A549 (cell line): Measurements from ENCODE around the gene PMPCA. TPM values are rescaled to one million over a fixed set of nuclear protein-coding genes. Genes with fewer than 3 reads are reported as not detected.
A peak's percentile ranks its signal among the peaks of the same experiment; 100 is the strongest.

Experiments
- ATAC-seq, 2 experiments: fragments of 200-7000 bp in 1 of 2; fragments of >200 bp in 1 of 2; cut with Nextera tagmentation in 1 of 2; cut with Tn5 transposase in 1 of 2; 3 replicates each; pipeline versions ENCODE4 v1.8.0 to v1.9.1; 2018 to 2020; ENCODE audit warnings: mild to moderate bottlenecking in 1 of 2, moderate library complexity in 1 of 2
- CTCF ChIA-PET: fragments of 300-600 bp; sonication (Branson Sonifier 250); formaldehyde crosslinking; extraction: SDS; loops from one replicate; lab custom pipeline; 2021; ENCODE audit warnings: antibody characterized with exemption, inconsistent platforms; lab: Yijun Ruan, JAX
- POLR2A ChIA-PET: fragments of 350-600 bp; formaldehyde crosslinking; extraction: SDS; loops from one replicate; lab custom pipeline; 2021; ENCODE audit warnings: antibody characterized with exemption, inconsistent platforms; lab: Yijun Ruan, JAX
- DNase-seq, 2 experiments: peaks; one replicate each; pipeline versions ENCODE4 v3.0.0 to v3.0.0-alpha.2; 2011 to 2016; ENCODE audit warnings: low read depth in 1 of 2, low spot score in 1 of 2
- FAIRE-seq: peaks from 2 replicates; lab custom pipeline; 2011; peaks lifted over from hg19 to GRCh38; lab: Jason Lieb, UNC
- H3K27ac ChIP-seq, 2 experiments: fragments of >200 bp; sonication (Bioruptor Twin); formaldehyde crosslinking; 3 replicates each; pipeline ENCODE4 v1.5.1; 2016 to 2017
- H3K4me1 ChIP-seq: fragments of >200 bp; sonication (Bioruptor Twin); formaldehyde crosslinking; 3 replicates; pipeline ENCODE4 v1.6.1; 2016
- H3K4me2 ChIP-seq: fragments of >200 bp; sonication (Bioruptor Twin); formaldehyde crosslinking; 3 replicates; pipeline ENCODE4 v1.6.1; 2016
- H3K4me3 ChIP-seq: fragments of >200 bp; sonication (Bioruptor Twin); formaldehyde crosslinking; 3 replicates; pipeline ENCODE4 v1.5.1; 2016
- H3K9me3 ChIP-seq: fragments of >200 bp; sonication (Bioruptor Twin); formaldehyde crosslinking; 3 replicates; pipeline ENCODE4 v1.6.1; 2016
- CBX2 ChIP-seq: fragments of 200-600 bp; sonication (generic); IDR thresholded peaks from 2 replicates; pipeline ENCODE4 v1.6.1; 2016; ENCODE audit warnings: low read depth, mild to moderate bottlenecking, borderline replicate concordance
- CBX8 ChIP-seq: fragments of 200-600 bp; sonication (generic); IDR thresholded peaks from 2 replicates; pipeline ENCODE4 v1.6.1; 2016
- CEBPB ChIP-seq, 2 experiments: fragments of >200 bp in 1 of 2; sonication (Bioruptor Twin) in 1 of 2; formaldehyde crosslinking in 1 of 2; IDR thresholded peaks; 2 replicates each; pipeline ENCODE4 v1.6.1; 2012 to 2016
- CHD2 ChIP-seq: fragments of 150-350 bp; IDR thresholded peaks from 2 replicates; pipeline ENCODE4 v1.6.1; 2014; ENCODE audit warnings: low read length; ENCODE audit not compliant: partially characterized antibody
- EHF ChIP-seq: fragments of 250-450 bp; sonication (Bioruptor Pico); IDR thresholded peaks from 2 replicates; pipeline ENCODE4 v1.5.0; 2020; ENCODE audit warnings: mild to moderate bottlenecking
- ESRRA ChIP-seq: fragments of 150-350 bp; IDR thresholded peaks from 2 replicates; pipeline ENCODE4 v1.6.1; 2014; ENCODE audit warnings: mild to moderate bottlenecking, low read length, borderline replicate concordance
- FOSB ChIP-seq: fragments of 250-450 bp; sonication (Bioruptor Pico); IDR thresholded peaks from 2 replicates; pipeline ENCODE4 v1.5.0; 2020; ENCODE audit warnings: mild to moderate bottlenecking, moderate library complexity
- FOSL2 ChIP-seq, 2 experiments: fragments of 450-650 bp in 1 of 2; fragments of >200 bp in 1 of 2; sonication (Bioruptor Twin) in 1 of 2; formaldehyde crosslinking; IDR thresholded peaks; 2 replicates each; pipeline versions ENCODE4 v1.5.0 to v1.6.1; 2016 to 2020; ENCODE audit warnings: mild to moderate bottlenecking in 1 of 2, moderate library complexity in 1 of 2
- HOXB5 ChIP-seq: fragments of 250-450 bp; sonication (Bioruptor Pico); IDR thresholded peaks from 2 replicates; pipeline ENCODE4 v1.5.0; 2020; ENCODE audit warnings: mild to moderate bottlenecking, moderate library complexity
- JUN ChIP-seq, 2 experiments: fragments of >200 bp; sonication (Bioruptor Twin); formaldehyde crosslinking; IDR thresholded peaks; 2 replicates in 1 of 2; 3 replicates in 1 of 2; pipeline ENCODE4 v1.6.1; 2016 to 2017
- KDM1A ChIP-seq: fragments of 200-600 bp; sonication (generic); IDR thresholded peaks from 2 replicates; pipeline ENCODE4 v1.6.1; 2016; ENCODE audit warnings: low read depth, mild to moderate bottlenecking
- KDM5A ChIP-seq: fragments of 200-600 bp; sonication (generic); IDR thresholded peaks from 2 replicates; pipeline ENCODE4 v1.6.1; 2016; ENCODE audit warnings: antibody characterized with exemption, mild to moderate bottlenecking
- MYC ChIP-seq: IDR thresholded peaks from 2 replicates; pipeline ENCODE4 v1.6.1; 2012; ENCODE audit warnings: mild to moderate bottlenecking, inconsistent platforms, low read length, improper control_type of control experiment, borderline replicate concordance
- PHF8 ChIP-seq: fragments of 200-600 bp; sonication (generic); IDR thresholded peaks from 2 replicates; pipeline ENCODE4 v1.6.1; 2016; ENCODE audit warnings: low read depth, mild to moderate bottlenecking, antibody characterized with exemption, moderate library complexity, borderline replicate concordance
- POLR2A ChIP-seq: IDR thresholded peaks from 2 replicates; pipeline ENCODE4 v1.6.1; 2012; ENCODE audit warnings: mild to moderate bottlenecking, low read length
- RARB ChIP-seq: fragments of 250-450 bp; sonication (Bioruptor Pico); IDR thresholded peaks from 2 replicates; pipeline ENCODE4 v1.8.0; 2021; ENCODE audit warnings: mild to moderate bottlenecking, moderate library complexity
- RCOR1 ChIP-seq: fragments of 150-350 bp; IDR thresholded peaks from 2 replicates; pipeline ENCODE4 v1.6.1; 2014; ENCODE audit warnings: antibody characterized with exemption, low read length, low read depth
- SREBF2 ChIP-seq: fragments of 450-650 bp; IDR thresholded peaks from 2 replicates; pipeline ENCODE4 v1.6.1; 2014; ENCODE audit warnings: mild to moderate bottlenecking, moderate library complexity
- TFCP2L1 ChIP-seq: fragments of 250-450 bp; sonication (Bioruptor Pico); IDR thresholded peaks from 2 replicates; pipeline ENCODE4 v1.5.0; 2021; ENCODE audit warnings: mild to moderate bottlenecking
- ZC3H11A ChIP-seq: fragments of 450-650 bp; IDR thresholded peaks from 2 replicates; pipeline ENCODE4 v1.6.1; 2014; ENCODE audit warnings: antibody characterized with exemption, mild to moderate bottlenecking
- ZFP36 ChIP-seq: fragments of 450-650 bp; IDR thresholded peaks from 2 replicates; pipeline ENCODE4 v1.6.1; 2014; ENCODE audit warnings: borderline replicate concordance; ENCODE audit not compliant: partially characterized antibody
- WGBS: methylation state at CpG from one replicate; pipeline ENCODE4 v1.1.6; 2017; ENCODE audit errors: missing lambda C conversion rate; 5-methylcytosine and 5-hydroxymethylcytosine counted together
- polyA minus RNA-seq: library from RNA; depleted of rRNA, polyadenylated mRNA; stranded (reverse); fragments of >200 nt; gene quantifications from 2 replicates; pipeline ENCODE4 v1.2.3, GENCODE V29; 2011; rRNA and poly(A)+ RNA removed
- polyA plus RNA-seq, 4 experiments: library from polyadenylated mRNA; depleted of rRNA in 3 of 4; stranded (reverse); fragments of >200 nt; fragmentation: RNase III in 1 of 4; extraction: RNeasy Plus Mini Kit Qiagen cat#74134 plus additional on column Dnase treatment in 1 of 4; gene quantifications; 2 replicates in 3 of 4; 3 replicates in 1 of 4; pipeline ENCODE4 v1.2.3, GENCODE V29; 2011 to 2017
- TF ChIP-seq, protein P1 (sequence below): fragments of >200 bp; sonication (Bioruptor Twin); formaldehyde crosslinking; IDR thresholded peaks from 3 replicates; pipeline ENCODE4 v1.5.1; 2016
- TF ChIP-seq, protein P2 (sequence below): IDR thresholded peaks from 2 replicates; pipeline ENCODE4 v1.6.1; 2012
- TF ChIP-seq, protein P3 (sequence below): IDR thresholded peaks from 2 replicates; pipeline ENCODE4 v1.6.1; 2012; ENCODE audit warnings: low read depth, borderline replicate concordance
- TF ChIP-seq, protein P4 (sequence below): fragments of 250-450 bp; sonication (Bioruptor Pico); IDR thresholded peaks from 2 replicates; pipeline ENCODE4 v1.5.0; 2020; ENCODE audit warnings: low read depth, mild to moderate bottlenecking, moderate library complexity
- TF ChIP-seq, protein P5 (sequence below): fragments of >200 bp; sonication (Bioruptor Twin); formaldehyde crosslinking; IDR thresholded peaks from 3 replicates; pipeline ENCODE4 v1.6.1; 2016

The PMPCA gene, protein sequence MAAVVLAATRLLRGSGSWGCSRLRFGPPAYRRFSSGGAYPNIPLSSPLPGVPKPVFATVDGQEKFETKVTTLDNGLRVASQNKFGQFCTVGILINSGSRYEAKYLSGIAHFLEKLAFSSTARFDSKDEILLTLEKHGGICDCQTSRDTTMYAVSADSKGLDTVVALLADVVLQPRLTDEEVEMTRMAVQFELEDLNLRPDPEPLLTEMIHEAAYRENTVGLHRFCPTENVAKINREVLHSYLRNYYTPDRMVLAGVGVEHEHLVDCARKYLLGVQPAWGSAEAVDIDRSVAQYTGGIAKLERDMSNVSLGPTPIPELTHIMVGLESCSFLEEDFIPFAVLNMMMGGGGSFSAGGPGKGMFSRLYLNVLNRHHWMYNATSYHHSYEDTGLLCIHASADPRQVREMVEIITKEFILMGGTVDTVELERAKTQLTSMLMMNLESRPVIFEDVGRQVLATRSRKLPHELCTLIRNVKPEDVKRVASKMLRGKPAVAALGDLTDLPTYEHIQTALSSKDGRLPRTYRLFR
- 53.4 and 71.1 TPM in 2 replicates for polyA plus RNA-seq (2011; rRNA removed)
- polyA plus RNA-seq (2012; cell fraction: cytosol; rRNA removed): 86.8 and 91.7 TPM in 2 replicates
- polyA plus RNA-seq (2012; cell fraction: nucleus; rRNA removed): 204 and 211 TPM in 2 replicates
- polyA plus RNA-seq (2017; fragmentation: RNase III; extraction: RNeasy Plus Mini Kit Qiagen cat#74134 plus additional on column Dnase treatment): 83.0 to 101 TPM (median 89.2 TPM) in 3 replicates
- polyA minus RNA-seq: 34.5 and 38.2 TPM in 2 replicates

DNA sequence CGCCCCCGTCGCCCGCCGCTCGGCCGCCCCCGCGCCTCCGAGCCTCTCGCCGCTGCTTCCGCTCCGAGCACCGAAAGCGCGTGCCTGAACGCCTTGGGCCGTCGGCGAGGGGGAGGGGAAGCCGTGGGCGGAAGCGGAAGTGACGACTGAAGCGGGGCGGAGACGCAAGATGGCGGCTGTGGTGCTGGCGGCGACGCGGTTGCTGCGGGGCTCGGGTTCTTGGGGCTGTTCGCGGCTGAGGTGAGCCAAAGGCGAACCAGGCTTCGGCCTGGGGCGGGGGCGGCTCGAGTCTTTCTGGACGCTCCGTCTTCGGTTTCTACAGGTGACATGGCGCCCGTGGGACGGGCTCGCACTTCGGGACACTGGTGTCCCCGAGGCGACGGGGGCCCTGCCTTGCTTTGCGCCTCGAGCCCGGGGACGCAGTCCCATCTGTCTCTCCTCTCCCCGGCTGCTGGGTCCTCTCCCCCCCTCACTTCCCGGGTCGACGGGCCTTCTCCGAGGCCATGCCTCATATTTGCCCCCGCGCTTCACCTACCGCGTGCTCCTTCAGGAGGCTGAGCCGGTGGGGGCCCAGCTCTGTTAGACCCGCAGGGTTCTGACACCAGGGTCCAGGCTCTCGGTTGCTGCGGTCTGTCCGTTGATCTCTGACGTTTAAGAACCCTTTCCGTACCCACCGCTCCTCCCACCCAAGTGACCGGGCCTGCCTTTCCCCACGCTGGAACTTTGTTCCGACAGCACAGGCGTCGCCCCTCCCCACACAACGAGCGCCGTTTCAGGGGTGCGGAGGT, at the start of gene PMPCA, which contains the start of gene ENTR1:
Gene PMPCA, plus strand, starts transcription at position 159 of the 788 bp plus-strand sequence. Its CDS starts 11 bp downstream, at position 170.
Gene ENTR1, minus strand, starts transcription at position 115 of the 788 bp plus-strand sequence. CDS start 217 bp downstream, outside the sequence.
- WGBS: 3% methylated on average over 32 of the region's 83 CpGs
- CTCF ChIA-PET: interaction anchor here (1.0 to 2.8 kb wide), 3 partner anchors 10 to 74 kb away, joined by 3 to 19 read pairs (median 3); no protein-coding TSS in a partner anchor
- DNase-seq (peak; percentile 90 to 93), FAIRE-seq (no peak), ATAC-seq (peak; percentile 86 to 91)
- peak within 1 kb of the TSS; percentile 91 to 95 for H3K27ac ChIP-seq
- H3K4me1 ChIP-seq: peaks cover 19% of the 10 kb centered on the region
- POLR2A ChIA-PET: interaction anchor here (2.5 kb wide), 1 partner anchor 48 kb away, joined by 7 read pairs; the partner anchor contains the start of gene DNLZ
- H3K4me3 ChIP-seq: peak within 1 kb of the TSS; percentile 78
- H3K9me3 ChIP-seq: no peaks in the 10 kb centered on the region
- peak within 1 kb of the TSS; percentile 97 for H3K4me2 ChIP-seq
- TF ChIP-seq, protein P1, sequence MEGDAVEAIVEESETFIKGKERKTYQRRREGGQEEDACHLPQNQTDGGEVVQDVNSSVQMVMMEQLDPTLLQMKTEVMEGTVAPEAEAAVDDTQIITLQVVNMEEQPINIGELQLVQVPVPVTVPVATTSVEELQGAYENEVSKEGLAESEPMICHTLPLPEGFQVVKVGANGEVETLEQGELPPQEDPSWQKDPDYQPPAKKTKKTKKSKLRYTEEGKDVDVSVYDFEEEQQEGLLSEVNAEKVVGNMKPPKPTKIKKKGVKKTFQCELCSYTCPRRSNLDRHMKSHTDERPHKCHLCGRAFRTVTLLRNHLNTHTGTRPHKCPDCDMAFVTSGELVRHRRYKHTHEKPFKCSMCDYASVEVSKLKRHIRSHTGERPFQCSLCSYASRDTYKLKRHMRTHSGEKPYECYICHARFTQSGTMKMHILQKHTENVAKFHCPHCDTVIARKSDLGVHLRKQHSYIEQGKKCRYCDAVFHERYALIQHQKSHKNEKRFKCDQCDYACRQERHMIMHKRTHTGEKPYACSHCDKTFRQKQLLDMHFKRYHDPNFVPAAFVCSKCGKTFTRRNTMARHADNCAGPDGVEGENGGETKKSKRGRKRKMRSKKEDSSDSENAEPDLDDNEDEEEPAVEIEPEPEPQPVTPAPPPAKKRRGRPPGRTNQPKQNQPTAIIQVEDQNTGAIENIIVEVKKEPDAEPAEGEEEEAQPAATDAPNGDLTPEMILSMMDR: no peak
- TF ChIP-seq RCOR1: no peak
- TF ChIP-seq RARB (CRISPR knock-in tag): no peak
- TF ChIP-seq ZC3H11A: no peak
- 0 out of 2 replicates have a peak, but pooled peaks have one; percentile 10 for TF ChIP-seq TFCP2L1
- no peak for TF ChIP-seq FOSB
- peak; percentile 61; the same call in 1 of the 2 replicates for TF ChIP-seq PHF8
- no peak for TF ChIP-seq ZFP36
- no peak for TF ChIP-seq HOXB5
- no peak for TF ChIP-seq KDM1A
- TF ChIP-seq POLR2A: peak; percentile 95
- no peak for TF ChIP-seq FOSL2 (IDR thresholded peaks at IDR 0.05)
- no peak for TF ChIP-seq FOSL2 (CRISPR knock-in tag; IDR thresholded peaks at IDR 0.05)
- TF ChIP-seq JUN (IDR thresholded peaks at IDR 0.05): peak; percentile 82 to 98; a peak in 4 of 5 replicates
- TF ChIP-seq EHF (CRISPR knock-in tag): no peak
- TF ChIP-seq SREBF2: no peak
- no peak for TF ChIP-seq ESRRA
- peak; percentile 53 for TF ChIP-seq CHD2
- TF ChIP-seq KDM5A: peak; percentile 97
- TF ChIP-seq, protein P2, sequence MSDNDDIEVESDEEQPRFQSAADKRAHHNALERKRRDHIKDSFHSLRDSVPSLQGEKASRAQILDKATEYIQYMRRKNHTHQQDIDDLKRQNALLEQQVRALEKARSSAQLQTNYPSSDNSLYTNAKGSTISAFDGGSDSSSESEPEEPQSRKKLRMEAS: peak; percentile 68; the same call in 1 of the 2 replicates
- no peak for TF ChIP-seq CBX8
- TF ChIP-seq, protein P3, sequence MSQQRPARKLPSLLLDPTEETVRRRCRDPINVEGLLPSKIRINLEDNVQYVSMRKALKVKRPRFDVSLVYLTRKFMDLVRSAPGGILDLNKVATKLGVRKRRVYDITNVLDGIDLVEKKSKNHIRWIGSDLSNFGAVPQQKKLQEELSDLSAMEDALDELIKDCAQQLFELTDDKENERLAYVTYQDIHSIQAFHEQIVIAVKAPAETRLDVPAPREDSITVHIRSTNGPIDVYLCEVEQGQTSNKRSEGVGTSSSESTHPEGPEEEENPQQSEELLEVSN: no peak; the same call in 1 of the 2 replicates
- TF ChIP-seq, protein P4, sequence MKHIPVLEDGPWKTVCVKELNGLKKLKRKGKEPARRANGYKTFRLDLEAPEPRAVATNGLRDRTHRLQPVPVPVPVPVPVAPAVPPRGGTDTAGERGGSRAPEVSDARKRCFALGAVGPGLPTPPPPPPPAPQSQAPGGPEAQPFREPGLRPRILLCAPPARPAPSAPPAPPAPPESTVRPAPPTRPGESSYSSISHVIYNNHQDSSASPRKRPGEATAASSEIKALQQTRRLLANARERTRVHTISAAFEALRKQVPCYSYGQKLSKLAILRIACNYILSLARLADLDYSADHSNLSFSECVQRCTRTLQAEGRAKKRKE: no peak
- TF ChIP-seq, protein P5, sequence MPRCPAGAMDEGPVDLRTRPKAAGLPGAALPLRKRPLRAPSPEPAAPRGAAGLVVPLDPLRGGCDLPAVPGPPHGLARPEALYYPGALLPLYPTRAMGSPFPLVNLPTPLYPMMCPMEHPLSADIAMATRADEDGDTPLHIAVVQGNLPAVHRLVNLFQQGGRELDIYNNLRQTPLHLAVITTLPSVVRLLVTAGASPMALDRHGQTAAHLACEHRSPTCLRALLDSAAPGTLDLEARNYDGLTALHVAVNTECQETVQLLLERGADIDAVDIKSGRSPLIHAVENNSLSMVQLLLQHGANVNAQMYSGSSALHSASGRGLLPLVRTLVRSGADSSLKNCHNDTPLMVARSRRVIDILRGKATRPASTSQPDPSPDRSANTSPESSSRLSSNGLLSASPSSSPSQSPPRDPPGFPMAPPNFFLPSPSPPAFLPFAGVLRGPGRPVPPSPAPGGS: peak; percentile 93
- peak; percentile 85 for TF ChIP-seq MYC
- TF ChIP-seq CEBPB (IDR thresholded peaks at IDR 0.05): no peak
- TF ChIP-seq CBX2: no peak
